ENCODE results near the gene CALM1. TPM values are rescaled to one million over a fixed set of nuclear protein-coding genes. Genes with fewer than 3 reads are reported as not detected.

Gene CALM1
- total RNA-seq, 1 experiment from 2014 or later = 122 TPM

DNA sequence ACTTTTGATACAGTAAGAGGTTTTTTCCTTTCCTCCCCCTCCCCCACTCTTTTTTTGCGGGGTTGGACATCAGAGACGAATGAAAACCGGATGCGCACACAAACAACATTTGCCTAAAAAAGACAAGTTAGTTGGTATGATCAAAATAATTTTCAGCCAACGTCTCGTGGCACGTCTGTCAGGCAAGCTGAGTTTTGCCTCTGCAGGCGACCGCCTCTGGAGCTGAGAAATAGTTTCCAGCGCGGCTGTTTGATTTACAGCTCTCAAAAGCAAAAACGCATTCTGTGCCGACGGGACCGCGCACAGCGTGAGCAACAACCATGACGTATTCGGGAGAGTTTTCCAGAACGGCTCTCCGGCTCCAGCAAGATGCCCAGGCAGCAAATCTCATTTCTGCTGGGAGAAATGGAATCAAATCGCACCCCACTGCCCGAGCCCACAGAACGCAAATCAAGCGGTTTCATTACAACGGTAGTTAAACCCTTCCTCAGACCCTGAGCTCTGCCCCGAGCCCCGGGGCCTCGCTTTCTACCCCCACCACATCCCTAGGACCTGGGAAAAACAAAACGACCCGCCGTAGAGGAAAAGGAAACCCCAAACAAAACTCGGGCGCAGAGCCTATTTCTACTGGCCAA lies 14.2 kb upstream of the CALM1 start:
- Mint-ChIP-seq H3K27ac (ENCODE audit: low read depth, unreplicated experiment) (no peak overlapping the region), H3K36me3 (ENCODE audit: insufficient read depth, unreplicated experiment) (no peaks in the 10 kb centered on the region), H3K27me3 (ENCODE audit: insufficient read depth, unreplicated experiment) (peaks cover 9% of the 10 kb centered on the region), H3K4me3 (ENCODE audit: unreplicated experiment) (no peak overlapping the region), H3K4me1 (ENCODE audit: insufficient read depth, unreplicated experiment) (no peaks in the 10 kb centered on the region), H3K9me3 (ENCODE audit: unreplicated experiment) (no peaks in the 10 kb centered on the region)
- DNase-seq (ENCODE audit: unreplicated experiment) = no peak
- intact Hi-C loops (cut with micrococcal nuclease) = no loop called here
- BruUV-seq (replicated peaks) = no TSS peak
- TF ChIP-seq, protein P1, sequence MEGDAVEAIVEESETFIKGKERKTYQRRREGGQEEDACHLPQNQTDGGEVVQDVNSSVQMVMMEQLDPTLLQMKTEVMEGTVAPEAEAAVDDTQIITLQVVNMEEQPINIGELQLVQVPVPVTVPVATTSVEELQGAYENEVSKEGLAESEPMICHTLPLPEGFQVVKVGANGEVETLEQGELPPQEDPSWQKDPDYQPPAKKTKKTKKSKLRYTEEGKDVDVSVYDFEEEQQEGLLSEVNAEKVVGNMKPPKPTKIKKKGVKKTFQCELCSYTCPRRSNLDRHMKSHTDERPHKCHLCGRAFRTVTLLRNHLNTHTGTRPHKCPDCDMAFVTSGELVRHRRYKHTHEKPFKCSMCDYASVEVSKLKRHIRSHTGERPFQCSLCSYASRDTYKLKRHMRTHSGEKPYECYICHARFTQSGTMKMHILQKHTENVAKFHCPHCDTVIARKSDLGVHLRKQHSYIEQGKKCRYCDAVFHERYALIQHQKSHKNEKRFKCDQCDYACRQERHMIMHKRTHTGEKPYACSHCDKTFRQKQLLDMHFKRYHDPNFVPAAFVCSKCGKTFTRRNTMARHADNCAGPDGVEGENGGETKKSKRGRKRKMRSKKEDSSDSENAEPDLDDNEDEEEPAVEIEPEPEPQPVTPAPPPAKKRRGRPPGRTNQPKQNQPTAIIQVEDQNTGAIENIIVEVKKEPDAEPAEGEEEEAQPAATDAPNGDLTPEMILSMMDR (IDR thresholded peaks at IDR 0.05; ENCODE audit: unreplicated experiment) = no peak
- POLR2A ChIA-PET = interaction anchor here (2.4 kb wide), 1 partner anchor 14 kb away, joined by 9 read pairs; the partner anchor contains the start of gene CALM1
- CTCF ChIA-PET = interaction anchor here (0.8 to 1.0 kb wide), 2 partner anchors 86 to 315 kb away, joined by 3 to 4 read pairs; no protein-coding TSS in a partner anchor

DNA sequence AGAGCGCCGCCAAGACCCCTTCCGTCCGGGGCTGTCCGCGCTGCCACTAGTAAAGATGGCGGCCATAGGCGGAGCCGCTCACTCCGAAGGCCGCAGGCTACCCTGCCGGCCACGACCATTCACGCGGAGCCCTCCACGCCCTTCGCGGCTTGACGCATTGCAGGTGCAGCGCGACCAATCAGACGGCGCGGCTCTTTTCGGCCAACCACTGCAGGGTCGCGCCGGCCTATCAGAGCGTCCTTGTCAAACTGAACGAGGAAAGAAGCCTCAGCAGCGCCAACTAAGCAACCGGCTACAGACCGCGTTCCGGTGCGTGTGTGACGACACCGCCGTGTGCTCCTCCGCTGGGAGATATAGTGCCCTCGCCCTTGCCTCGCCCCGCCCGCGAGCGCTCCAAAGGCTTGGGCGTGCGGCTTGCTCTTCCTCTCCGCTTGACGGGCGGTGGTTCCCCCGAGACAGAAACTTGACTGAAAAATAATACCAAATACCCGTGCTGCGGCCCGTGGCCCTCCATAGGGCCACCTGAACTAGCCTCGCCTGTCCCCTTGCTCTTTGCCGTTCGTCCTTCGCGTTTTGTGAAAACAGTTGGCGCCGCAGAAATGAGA lies 13.6 kb upstream of the CALM1 start:
- H3K36me3 Mint-ChIP-seq (ENCODE audit: insufficient read depth, unreplicated experiment) = no peaks in the 10 kb centered on the region
- ChIA-PET CTCF (no interaction called here), POLR2A (interaction anchor here (2.4 kb wide), 1 partner anchor 14 kb away, joined by 9 read pairs; the partner anchor contains the start of gene CALM1)
- H3K27ac Mint-ChIP-seq (ENCODE audit: low read depth, unreplicated experiment) = no peak overlapping the region
- intact Hi-C loops (cut with micrococcal nuclease) = no loop called here
- no peak overlapping the region for H3K4me3 Mint-ChIP-seq (ENCODE audit: unreplicated experiment)
- H3K27me3 Mint-ChIP-seq (ENCODE audit: insufficient read depth, unreplicated experiment) = peaks cover 9% of the 10 kb centered on the region
- no peaks in the 10 kb centered on the region for H3K9me3 Mint-ChIP-seq (ENCODE audit: unreplicated experiment)
- BruUV-seq (replicated peaks) = no TSS peak
- H3K4me1 Mint-ChIP-seq (ENCODE audit: insufficient read depth, unreplicated experiment) = peaks cover 1% of the 10 kb centered on the region
- no peak for DNase-seq (ENCODE audit: unreplicated experiment)
- TF ChIP-seq, protein P1 (IDR thresholded peaks at IDR 0.05; ENCODE audit: unreplicated experiment) = no peak

DNA sequence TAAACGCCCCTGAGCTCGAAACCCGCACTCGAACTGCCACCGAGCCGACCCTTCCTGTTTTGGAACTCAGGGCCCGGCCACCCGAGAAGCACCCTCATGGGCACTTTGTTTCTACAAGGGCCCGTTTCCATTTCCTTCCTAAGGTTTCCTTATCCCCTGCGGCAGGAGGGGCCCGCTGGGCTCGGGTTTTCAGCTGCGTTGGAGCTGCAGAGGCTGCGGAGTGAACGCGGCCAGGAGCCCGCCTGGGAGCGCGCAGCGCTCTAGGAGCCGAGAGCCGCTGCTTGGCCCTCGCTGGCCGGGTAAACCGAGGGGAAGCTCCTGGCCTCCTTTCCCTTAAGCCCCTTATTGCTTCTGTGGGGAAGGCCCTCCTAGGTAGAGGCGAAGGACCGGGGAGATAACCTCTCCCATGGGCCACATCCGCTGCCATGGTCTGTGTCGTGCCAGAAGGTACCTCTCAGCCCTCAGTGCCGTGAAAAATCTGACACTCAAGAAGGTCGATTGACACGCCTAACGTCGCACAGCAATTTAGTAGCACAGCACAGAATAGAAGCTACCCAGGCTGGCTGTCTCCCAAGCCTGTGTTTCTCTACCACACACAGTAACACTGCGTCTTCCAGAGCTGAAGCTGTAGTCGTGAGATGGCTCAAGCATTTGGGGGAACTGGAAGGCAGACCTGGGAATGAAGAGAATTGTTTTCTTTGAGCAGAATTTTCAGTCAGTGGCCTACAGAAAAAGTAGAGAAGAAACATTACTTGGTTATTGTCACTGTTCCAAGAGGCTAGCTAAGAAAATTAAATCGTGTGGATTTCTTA lies 12.9 kb upstream of the CALM1 start:
- TF ChIP-seq, protein P1 (IDR thresholded peaks at IDR 0.05; ENCODE audit: unreplicated experiment) = no peak
- Mint-ChIP-seq H3K4me1 (ENCODE audit: insufficient read depth, unreplicated experiment) (peaks cover 5% of the 10 kb centered on the region), H3K36me3 (ENCODE audit: insufficient read depth, unreplicated experiment) (no peaks in the 10 kb centered on the region), H3K9me3 (ENCODE audit: unreplicated experiment) (no peaks in the 10 kb centered on the region), H3K27me3 (ENCODE audit: insufficient read depth, unreplicated experiment) (peaks cover 9% of the 10 kb centered on the region), H3K27ac (ENCODE audit: low read depth, unreplicated experiment) (no peak overlapping the region), H3K4me3 (ENCODE audit: unreplicated experiment) (no peak overlapping the region)
- ChIA-PET POLR2A (no interaction called here), CTCF (no interaction called here)
- no TSS peak for BruUV-seq (replicated peaks)
- intact Hi-C loops (cut with micrococcal nuclease) = no loop called here
- DNase-seq (ENCODE audit: unreplicated experiment) = no peak

DNA sequence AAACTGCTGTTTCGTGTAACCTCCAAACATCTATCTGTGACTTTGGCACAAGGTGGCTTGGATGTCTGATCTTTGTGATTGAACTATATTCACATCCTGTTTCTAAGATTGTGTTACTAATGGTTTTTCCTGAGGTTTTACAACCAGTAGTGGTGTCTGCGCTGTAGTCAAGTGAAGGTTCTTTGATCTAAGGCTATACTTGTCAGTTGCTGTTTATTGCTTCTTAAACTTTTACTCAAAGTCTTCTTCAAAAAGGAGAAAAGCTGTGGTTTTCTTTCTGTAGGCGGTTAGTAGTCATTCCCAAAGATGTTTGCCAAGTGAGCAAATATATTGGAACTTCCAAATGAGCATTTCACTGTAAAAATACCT lies 12.3 kb upstream of the CALM1 start:
- no peak for DNase-seq (ENCODE audit: unreplicated experiment)
- no peak overlapping the region for H3K27ac Mint-ChIP-seq (ENCODE audit: low read depth, unreplicated experiment)
- no peaks in the 10 kb centered on the region for H3K9me3 Mint-ChIP-seq (ENCODE audit: unreplicated experiment)
- POLR2A ChIA-PET = interaction anchor here (0.9 kb wide), 1 partner anchor 12 kb away, joined by 5 read pairs; no protein-coding TSS in a partner anchor
- CTCF ChIA-PET = no interaction called here
- TF ChIP-seq, protein P1 (IDR thresholded peaks at IDR 0.05; ENCODE audit: unreplicated experiment) = no peak
- peaks cover 9% of the 10 kb centered on the region for H3K27me3 Mint-ChIP-seq (ENCODE audit: insufficient read depth, unreplicated experiment)
- no peak overlapping the region for H3K4me3 Mint-ChIP-seq (ENCODE audit: unreplicated experiment)
- H3K4me1 Mint-ChIP-seq (ENCODE audit: insufficient read depth, unreplicated experiment) = peaks cover 5% of the 10 kb centered on the region
- no peaks in the 10 kb centered on the region for H3K36me3 Mint-ChIP-seq (ENCODE audit: insufficient read depth, unreplicated experiment)
- BruUV-seq (replicated peaks) = no TSS peak
- intact Hi-C loops (cut with micrococcal nuclease) = no loop called here

All from MCF 10A (cell line).